Neural progenitor cell (in vitro differentiated cells): ENCODE data around the gene IRF8.

ENCODE experiments used
- EZH2 ChIP-seq: fragments of 200-600 bp; sonication (generic); IDR thresholded peaks from 2 replicates; pipeline ENCODE4 v1.6.1; 2017; ENCODE audit warnings: antibody characterized with exemption, mild to moderate bottlenecking, moderate library complexity
- EZH2phosphoT487 ChIP-seq: fragments of 200-600 bp; sonication (generic); IDR thresholded peaks from 2 replicates; pipeline ENCODE4 v1.6.1; 2017; ENCODE audit warnings: antibody characterized with exemption
- TF ChIP-seq, protein P1 (sequence below): fragments of 200-600 bp; sonication (generic); IDR thresholded peaks from 2 replicates; pipeline ENCODE4 v1.5.1; 2017; ENCODE audit warnings: antibody characterized with exemption, mild to moderate bottlenecking

DNA sequence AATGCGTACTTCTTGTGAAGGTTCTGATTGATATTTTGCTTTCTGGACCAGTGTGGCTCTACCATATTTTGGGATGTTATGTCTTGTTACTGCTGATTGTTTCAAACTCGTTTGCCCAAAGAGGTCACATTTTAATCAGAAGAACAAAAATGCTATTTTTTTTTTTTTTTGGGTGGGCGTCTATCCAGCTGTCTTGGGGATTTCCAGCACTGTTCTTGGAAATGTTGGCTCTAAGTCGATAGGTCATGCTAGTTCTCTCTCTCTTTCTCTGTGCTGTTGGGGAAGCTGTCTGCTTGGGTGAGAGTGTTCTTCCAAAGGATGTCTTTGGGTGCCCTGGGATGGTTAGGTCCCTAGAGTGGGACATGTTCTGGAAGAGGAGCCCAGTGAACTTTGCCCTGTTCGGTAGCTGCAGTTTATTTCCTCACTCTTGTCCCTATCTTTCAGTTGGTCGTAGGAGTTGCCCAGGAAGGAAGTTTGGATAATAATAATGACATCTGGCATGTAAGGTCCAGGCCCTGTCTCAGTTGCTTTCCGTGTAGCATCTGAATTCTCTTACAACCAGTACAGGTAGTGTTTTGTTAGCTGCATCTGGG is 2.9 kb downstream of the IRF8 start:
- TF ChIP-seq EZH2: no peak
- TF ChIP-seq, protein P1, sequence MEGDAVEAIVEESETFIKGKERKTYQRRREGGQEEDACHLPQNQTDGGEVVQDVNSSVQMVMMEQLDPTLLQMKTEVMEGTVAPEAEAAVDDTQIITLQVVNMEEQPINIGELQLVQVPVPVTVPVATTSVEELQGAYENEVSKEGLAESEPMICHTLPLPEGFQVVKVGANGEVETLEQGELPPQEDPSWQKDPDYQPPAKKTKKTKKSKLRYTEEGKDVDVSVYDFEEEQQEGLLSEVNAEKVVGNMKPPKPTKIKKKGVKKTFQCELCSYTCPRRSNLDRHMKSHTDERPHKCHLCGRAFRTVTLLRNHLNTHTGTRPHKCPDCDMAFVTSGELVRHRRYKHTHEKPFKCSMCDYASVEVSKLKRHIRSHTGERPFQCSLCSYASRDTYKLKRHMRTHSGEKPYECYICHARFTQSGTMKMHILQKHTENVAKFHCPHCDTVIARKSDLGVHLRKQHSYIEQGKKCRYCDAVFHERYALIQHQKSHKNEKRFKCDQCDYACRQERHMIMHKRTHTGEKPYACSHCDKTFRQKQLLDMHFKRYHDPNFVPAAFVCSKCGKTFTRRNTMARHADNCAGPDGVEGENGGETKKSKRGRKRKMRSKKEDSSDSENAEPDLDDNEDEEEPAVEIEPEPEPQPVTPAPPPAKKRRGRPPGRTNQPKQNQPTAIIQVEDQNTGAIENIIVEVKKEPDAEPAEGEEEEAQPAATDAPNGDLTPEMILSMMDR: no peak
- TF ChIP-seq EZH2phosphoT487: no peak
